ENCODE measurements around the gene CACFD1. TPM values are rescaled to one million over a fixed set of nuclear protein-coding genes. Genes with fewer than 3 reads are reported as not detected.
"Not testable (repeated sequence)": the region's sequence is repeated elsewhere in the genome, so short reads cannot be mapped to it uniquely, and the experiment has no call there.

Gene CACFD1
- total RNA-seq, 1 donor from 2014 or later: 24.9 TPM

- DNase-seq (ENCODE audit: low spot score): no peak
Measured at GRCh38 chr9:133440874-133441273, 18.9 kb upstream of the CACFD1 start.

GRCh38 chr9:133441571-133441970, 18.2 kb upstream of the CACFD1 start:
- no peak for DNase-seq (ENCODE audit: low spot score)

GRCh38 chr9:133443248-133443647, 16.5 kb upstream of the CACFD1 start:
- no peak for DNase-seq (ENCODE audit: low spot score)

GRCh38 chr9:133443982-133444381, 15.8 kb upstream of the CACFD1 start:
- DNase-seq (ENCODE audit: low spot score): no peak

- no peak for DNase-seq (ENCODE audit: low spot score)
Measured at GRCh38 chr9:133445293-133445969, 14.3 kb upstream of the CACFD1 start.

- DNase-seq (ENCODE audit: low spot score): no peak
Measured at GRCh38 chr9:133448487-133448972, 11.2 kb upstream of the CACFD1 start.

GRCh38 chr9:133449760-133450159, 10.0 kb upstream of the CACFD1 start:
- DNase-seq (ENCODE audit: low spot score): peak; percentile 77

- DNase-seq (ENCODE audit: low spot score): not testable (repeated sequence)
Measured at GRCh38 chr9:133451865-133452264, 7.9 kb upstream of the CACFD1 start.

- no peak for DNase-seq (ENCODE audit: low spot score)
Measured at GRCh38 chr9:133452562-133452961, 7.2 kb upstream of the CACFD1 start.

GRCh38 chr9:133453651-133454050, 6.1 kb upstream of the CACFD1 start:
- DNase-seq (ENCODE audit: low spot score): no peak

GRCh38 chr9:133454325-133454724, 5.5 kb upstream of the CACFD1 start:
- no peak for DNase-seq (ENCODE audit: low spot score)

- DNase-seq (ENCODE audit: low spot score): no peak
Measured at GRCh38 chr9:133454943-133455673, 4.7 kb upstream of the CACFD1 start.

GRCh38 chr9:133455936-133456335, 3.8 kb upstream of the CACFD1 start:
- DNase-seq (ENCODE audit: low spot score): no peak

- no peak for DNase-seq (ENCODE audit: low spot score)
Measured at GRCh38 chr9:133456409-133456808, 3.4 kb upstream of the CACFD1 start.

GRCh38 chr9:133457233-133457632, 2.5 kb upstream of the CACFD1 start:
- DNase-seq (ENCODE audit: low spot score): no peak

- no peak for DNase-seq (ENCODE audit: low spot score)
Measured at GRCh38 chr9:133457748-133458147, 2.0 kb upstream of the CACFD1 start.

GRCh38 chr9:133458643-133459312, 1.0 kb upstream of the CACFD1 start:
- DNase-seq (ENCODE audit: low spot score): no peak

GRCh38 chr9:133460405-133461175, 812 bp downstream of the CACFD1 start:
- peak; percentile 84 for DNase-seq (ENCODE audit: low spot score)

GRCh38 chr9:133461975-133462374, 2.2 kb downstream of the CACFD1 start:
- DNase-seq (ENCODE audit: low spot score): no peak

GRCh38 chr9:133463234-133463863, 3.6 kb downstream of the CACFD1 start:
- DNase-seq (ENCODE audit: low spot score): no peak

- DNase-seq (ENCODE audit: low spot score): no peak
Measured at GRCh38 chr9:133463864-133464615, 4.3 kb downstream of the CACFD1 start.

Measured in ureter (tissue), 1 donor.